ENCODE results near the gene XIRP2.
"Not testable (repeated sequence)": the region's sequence is repeated elsewhere in the genome, so short reads cannot be mapped to it uniquely, and the experiment has no call there.

The XIRP2 gene

GRCh38 chr2:167048829-167049228 is 160.5 kb downstream of the XIRP2 start:
- no peak for DNase-seq (ENCODE audit: low read depth)

GRCh38 chr2:167049659-167050058 is 161.4 kb downstream of the XIRP2 start:
- no peak for DNase-seq (ENCODE audit: low read depth)

GRCh38 chr2:167052825-167053224 is 164.5 kb downstream of the XIRP2 start:
- DNase-seq (ENCODE audit: low read depth): no peak

GRCh38 chr2:167054881-167055280 is 166.6 kb downstream of the XIRP2 start:
- DNase-seq (ENCODE audit: low read depth): no peak

- DNase-seq (ENCODE audit: low read depth): no peak
Observed at GRCh38 chr2:167057446-167057845, 169.2 kb downstream of the XIRP2 start.

GRCh38 chr2:167059173-167059572 is 170.9 kb downstream of the XIRP2 start:
- DNase-seq (ENCODE audit: low read depth): no peak

GRCh38 chr2:167069855-167070254 is 181.6 kb downstream of the XIRP2 start:
- no peak for DNase-seq (ENCODE audit: low read depth)

GRCh38 chr2:167075708-167076107 is 187.4 kb downstream of the XIRP2 start:
- not testable (repeated sequence) for DNase-seq (ENCODE audit: low read depth)

GRCh38 chr2:167098931-167099330 is 210.7 kb downstream of the XIRP2 start:
- DNase-seq (ENCODE audit: low read depth): not testable (repeated sequence)

- DNase-seq (ENCODE audit: low read depth): no peak
Observed at GRCh38 chr2:167100506-167100905, 212.2 kb downstream of the XIRP2 start.

- no peak for DNase-seq (ENCODE audit: low read depth)
Observed at GRCh38 chr2:167103028-167103756, 214.9 kb downstream of the XIRP2 start.

- DNase-seq (ENCODE audit: low read depth): no peak
Observed at GRCh38 chr2:167103757-167104133, 215.5 kb downstream of the XIRP2 start.

GRCh38 chr2:167104691-167105090 is 216.4 kb downstream of the XIRP2 start:
- DNase-seq (ENCODE audit: low read depth): no peak

GRCh38 chr2:167109682-167110081 is 221.4 kb downstream of the XIRP2 start:
- DNase-seq (ENCODE audit: low read depth): not testable (repeated sequence)

- DNase-seq (ENCODE audit: low read depth): no peak
Observed at GRCh38 chr2:167110345-167110744, 222.1 kb downstream of the XIRP2 start.

GRCh38 chr2:167114018-167114417 is 225.7 kb downstream of the XIRP2 start:
- DNase-seq (ENCODE audit: low read depth): no peak

- no peak for DNase-seq (ENCODE audit: low read depth)
Observed at GRCh38 chr2:167115541-167115940, 227.3 kb downstream of the XIRP2 start.

- no peak for DNase-seq (ENCODE audit: low read depth)
Observed at GRCh38 chr2:167122389-167122788, 234.1 kb downstream of the XIRP2 start.

- DNase-seq (ENCODE audit: low read depth): no peak
Observed at GRCh38 chr2:167126165-167126564, 237.9 kb downstream of the XIRP2 start.

GRCh38 chr2:167127135-167127534 is 238.9 kb downstream of the XIRP2 start:
- no peak for DNase-seq (ENCODE audit: low read depth)

- DNase-seq (ENCODE audit: low read depth): no peak
Observed at GRCh38 chr2:167128130-167128529, 239.8 kb downstream of the XIRP2 start.

- no peak for DNase-seq (ENCODE audit: low read depth)
Observed at GRCh38 chr2:167132066-167132465, 243.8 kb downstream of the XIRP2 start.

- no peak for DNase-seq (ENCODE audit: low read depth)
Observed at GRCh38 chr2:167132906-167133555, 244.8 kb downstream of the XIRP2 start.

GRCh38 chr2:167133614-167134013 is 245.3 kb downstream of the XIRP2 start:
- DNase-seq (ENCODE audit: low read depth): no peak
